ENCODE measurements around the gene UGT1A6. TPM values are rescaled to one million over a fixed set of nuclear protein-coding genes. Genes with fewer than 3 reads are reported as not detected.
"Not testable (repeated sequence)": the region's sequence is repeated elsewhere in the genome, so short reads cannot be mapped to it uniquely, and the experiment has no call there.

Gene UGT1A6
- total RNA-seq, 1 donor = not detected

DNA sequence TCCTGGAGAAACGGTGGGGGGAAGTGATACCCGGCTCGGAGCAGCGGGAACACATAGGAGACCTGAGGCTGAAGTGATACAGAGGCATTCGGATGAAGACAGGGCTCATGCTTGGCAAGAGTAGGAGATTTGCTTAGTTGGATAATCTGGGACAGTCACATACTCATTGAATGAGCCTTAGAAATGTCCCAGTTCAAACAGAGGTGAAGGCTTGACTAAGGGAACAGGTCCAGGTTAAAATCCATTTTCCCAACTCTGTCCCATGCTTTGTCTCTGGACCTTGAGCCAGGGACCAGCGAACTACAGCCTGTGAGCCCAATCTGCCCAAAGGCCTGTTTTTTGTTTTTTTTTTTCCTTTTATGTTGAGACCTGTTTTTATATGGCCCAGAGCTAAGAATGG is 1.3 kb downstream of the UGT1A6 start:
- Histone ChIP-seq H3K4me1 (ENCODE audit: insufficient read depth, low read length) (peaks cover 6% of the 10 kb centered on the region), H4K20me1 (ENCODE audit: insufficient read depth, low read length) (no peaks in the 10 kb centered on the region), H2AFZ (ENCODE audit: low read length) (no peak overlapping the region), H3K4me3 (ENCODE audit: insufficient read depth, low read length) (no peak overlapping the region), H3K36me3 (ENCODE audit: insufficient read depth, low read length) (no peaks in the 10 kb centered on the region), H3K27ac (ENCODE audit: low read depth, low read length) (no peak overlapping the region), H3K4me2 (ENCODE audit: insufficient read depth, low read length) (no peak overlapping the region), H3K27me3 (ENCODE audit: insufficient read depth, low read length) (peaks cover 8% of the 10 kb centered on the region), H3K79me2 (ENCODE audit: insufficient read depth, low read length) (no peaks in the 10 kb centered on the region), H3K9me3 (ENCODE audit: low read depth, low read length) (no peaks in the 10 kb centered on the region)
- no peak for TF ChIP-seq CTCF (IDR thresholded peaks at IDR 0.05; ENCODE audit: extremely low read depth, low read depth, low read length)
- DNase-seq (ENCODE audit: insufficient read length, low spot score, missing footprints) = no peak

DNA sequence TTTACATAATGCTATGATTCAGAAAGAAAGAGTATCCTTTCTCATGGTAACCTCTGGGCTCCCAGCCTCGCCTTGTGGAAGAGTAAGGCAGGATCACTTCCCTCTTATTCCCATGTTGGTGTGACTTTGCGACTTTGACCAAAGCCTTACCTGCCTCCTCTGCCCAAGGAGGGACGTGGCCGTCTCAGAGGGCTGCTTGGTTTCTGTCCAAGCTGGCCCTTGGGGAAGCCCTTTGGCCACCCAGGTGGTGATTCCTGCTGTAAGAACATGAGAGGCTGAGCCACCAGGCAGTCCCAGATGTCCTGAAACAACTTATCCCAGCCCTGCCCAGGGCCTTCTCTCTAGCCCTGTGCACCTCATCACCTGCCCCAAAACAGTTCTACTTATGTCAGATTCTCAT is 6.0 kb downstream of the UGT1A6 start:
- no peak overlapping the region for H3K4me2 ChIP-seq (ENCODE audit: insufficient read depth, low read length)
- no peaks in the 10 kb centered on the region for H3K9me3 ChIP-seq (ENCODE audit: low read depth, low read length)
- H2AFZ ChIP-seq (ENCODE audit: low read length) = no peak overlapping the region
- no peaks in the 10 kb centered on the region for H3K36me3 ChIP-seq (ENCODE audit: insufficient read depth, low read length)
- no peaks in the 10 kb centered on the region for H4K20me1 ChIP-seq (ENCODE audit: insufficient read depth, low read length)
- DNase-seq (ENCODE audit: insufficient read length, low spot score, missing footprints) = no peak
- H3K4me1 ChIP-seq (ENCODE audit: insufficient read depth, low read length) = peaks cover 8% of the 10 kb centered on the region
- H3K27ac ChIP-seq (ENCODE audit: low read depth, low read length) = no peak overlapping the region
- H3K79me2 ChIP-seq (ENCODE audit: insufficient read depth, low read length) = no peaks in the 10 kb centered on the region
- no peak overlapping the region for H3K4me3 ChIP-seq (ENCODE audit: insufficient read depth, low read length)
- TF ChIP-seq CTCF (IDR thresholded peaks at IDR 0.05; ENCODE audit: extremely low read depth, low read depth, low read length) = no peak
- H3K27me3 ChIP-seq (ENCODE audit: insufficient read depth, low read length) = no peaks in the 10 kb centered on the region

DNA sequence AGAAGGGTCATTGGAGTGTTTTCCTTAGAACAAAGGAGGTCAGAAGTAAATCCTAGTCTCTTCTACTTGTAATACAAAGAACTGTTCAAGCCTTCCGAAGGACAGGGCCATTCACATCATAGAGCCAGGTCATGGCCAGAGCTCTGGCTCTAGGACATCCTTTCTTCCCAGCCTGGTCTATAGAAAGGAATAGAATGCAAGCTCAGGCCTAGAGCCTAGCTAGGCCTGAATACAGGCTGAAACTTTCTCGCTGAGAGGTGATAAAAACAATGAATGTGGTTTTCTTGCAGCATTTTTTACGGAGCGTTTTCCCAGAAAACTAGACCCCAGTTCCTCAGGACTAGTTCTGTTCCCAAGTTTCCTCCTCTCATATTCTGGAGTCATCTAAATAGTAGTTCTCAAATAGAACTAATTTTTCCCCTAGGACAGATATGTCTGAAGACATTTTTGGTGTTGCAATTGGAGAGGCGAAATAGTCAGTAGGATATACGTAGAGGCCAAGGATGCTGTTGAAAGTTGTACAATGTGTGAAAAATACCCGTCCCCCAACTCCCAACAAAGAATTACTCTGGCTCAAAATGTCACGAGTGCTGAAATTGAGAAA is 6.8 kb downstream of the UGT1A6 start:
- Histone ChIP-seq H4K20me1 (ENCODE audit: insufficient read depth, low read length) (no peaks in the 10 kb centered on the region), H3K79me2 (ENCODE audit: insufficient read depth, low read length) (no peaks in the 10 kb centered on the region), H3K36me3 (ENCODE audit: insufficient read depth, low read length) (no peaks in the 10 kb centered on the region), H3K4me3 (ENCODE audit: insufficient read depth, low read length) (no peak overlapping the region), H3K4me1 (ENCODE audit: insufficient read depth, low read length) (peaks cover 8% of the 10 kb centered on the region), H3K4me2 (ENCODE audit: insufficient read depth, low read length) (no peak overlapping the region), H3K27me3 (ENCODE audit: insufficient read depth, low read length) (no peaks in the 10 kb centered on the region), H2AFZ (ENCODE audit: low read length) (peak overlapping the region; percentile 4), H3K9me3 (ENCODE audit: low read depth, low read length) (no peaks in the 10 kb centered on the region), H3K27ac (ENCODE audit: low read depth, low read length) (peak overlapping the region; percentile 86)
- TF ChIP-seq CTCF (IDR thresholded peaks at IDR 0.05; ENCODE audit: extremely low read depth, low read depth, low read length) = no peak
- DNase-seq (ENCODE audit: insufficient read length, low spot score, missing footprints) = no peak

- no peaks in the 10 kb centered on the region for H4K20me1 ChIP-seq (ENCODE audit: insufficient read depth, low read length)
- H3K27ac ChIP-seq (ENCODE audit: low read depth, low read length) = peak overlapping the region; percentile 86
- peak overlapping the region; percentile 4 for H2AFZ ChIP-seq (ENCODE audit: low read length)
- DNase-seq (ENCODE audit: insufficient read length, low spot score, missing footprints) = no peak
- no peaks in the 10 kb centered on the region for H3K79me2 ChIP-seq (ENCODE audit: insufficient read depth, low read length)
- H3K27me3 ChIP-seq (ENCODE audit: insufficient read depth, low read length) = no peaks in the 10 kb centered on the region
- no peaks in the 10 kb centered on the region for H3K36me3 ChIP-seq (ENCODE audit: insufficient read depth, low read length)
- no peak overlapping the region for H3K4me2 ChIP-seq (ENCODE audit: insufficient read depth, low read length)
- H3K4me3 ChIP-seq (ENCODE audit: insufficient read depth, low read length) = no peak overlapping the region
- peaks cover 8% of the 10 kb centered on the region for H3K4me1 ChIP-seq (ENCODE audit: insufficient read depth, low read length)
- H3K9me3 ChIP-seq (ENCODE audit: low read depth, low read length) = no peaks in the 10 kb centered on the region
- no peak for TF ChIP-seq CTCF (IDR thresholded peaks at IDR 0.05; ENCODE audit: extremely low read depth, low read depth, low read length)
Observed at GRCh38 chr2:233700028-233700635, 7.4 kb downstream of the UGT1A6 start.

GRCh38 chr2:233700842-233701241 is 8.2 kb downstream of the UGT1A6 start:
- not testable (repeated sequence) for H3K4me1 ChIP-seq (ENCODE audit: insufficient read depth, low read length); H3K4me3 ChIP-seq (ENCODE audit: insufficient read depth, low read length); H3K79me2 ChIP-seq (ENCODE audit: insufficient read depth, low read length); H3K4me2 ChIP-seq (ENCODE audit: insufficient read depth, low read length); H4K20me1 ChIP-seq (ENCODE audit: insufficient read depth, low read length); H3K9me3 ChIP-seq (ENCODE audit: low read depth, low read length); H3K27ac ChIP-seq (ENCODE audit: low read depth, low read length); H3K27me3 ChIP-seq (ENCODE audit: insufficient read depth, low read length); H2AFZ ChIP-seq (ENCODE audit: low read length); DNase-seq (ENCODE audit: insufficient read length, low spot score, missing footprints); H3K36me3 ChIP-seq (ENCODE audit: insufficient read depth, low read length)

All from osteoblast (primary cell).